Astrocyte of the spinal cord (primary cell): ENCODE measurements around the gene PACC1.
"Not testable (repeated sequence)": the region's sequence is repeated elsewhere in the genome, so short reads cannot be mapped to it uniquely, and the experiment has no call there.

Experiments used
- DNase-seq: peaks from one replicate; pipeline ENCODE4 v3.0.0; 2011; ENCODE audit warnings: low read depth, low spot score
- H3K4me3 ChIP-seq: 2 replicates; pipeline ENCODE4 v1.5.1; 2011; ENCODE audit warnings: low read depth, mild to moderate bottlenecking, low read length, moderate library complexity
- in situ Hi-C: cut with HindIII; loops from 2 replicates; pipeline ENCODE4 v1.10.0; 2017; ENCODE audit warnings: low sequenced_read_pairs
- TF ChIP-seq, protein P1 (sequence below): IDR thresholded peaks from 2 replicates; pipeline ENCODE4 v1.5.1; 2012; ENCODE audit warnings: low read depth, mild to moderate bottlenecking, low read length, inconsistent platforms

PACC1 gene

GRCh38 chr1:212344905-212345304 lies 69.8 kb downstream of the PACC1 start:
- no peak overlapping the region for H3K4me3 ChIP-seq
- in situ Hi-C loops: no loop called here
- no peak for DNase-seq
- TF ChIP-seq, protein P1, sequence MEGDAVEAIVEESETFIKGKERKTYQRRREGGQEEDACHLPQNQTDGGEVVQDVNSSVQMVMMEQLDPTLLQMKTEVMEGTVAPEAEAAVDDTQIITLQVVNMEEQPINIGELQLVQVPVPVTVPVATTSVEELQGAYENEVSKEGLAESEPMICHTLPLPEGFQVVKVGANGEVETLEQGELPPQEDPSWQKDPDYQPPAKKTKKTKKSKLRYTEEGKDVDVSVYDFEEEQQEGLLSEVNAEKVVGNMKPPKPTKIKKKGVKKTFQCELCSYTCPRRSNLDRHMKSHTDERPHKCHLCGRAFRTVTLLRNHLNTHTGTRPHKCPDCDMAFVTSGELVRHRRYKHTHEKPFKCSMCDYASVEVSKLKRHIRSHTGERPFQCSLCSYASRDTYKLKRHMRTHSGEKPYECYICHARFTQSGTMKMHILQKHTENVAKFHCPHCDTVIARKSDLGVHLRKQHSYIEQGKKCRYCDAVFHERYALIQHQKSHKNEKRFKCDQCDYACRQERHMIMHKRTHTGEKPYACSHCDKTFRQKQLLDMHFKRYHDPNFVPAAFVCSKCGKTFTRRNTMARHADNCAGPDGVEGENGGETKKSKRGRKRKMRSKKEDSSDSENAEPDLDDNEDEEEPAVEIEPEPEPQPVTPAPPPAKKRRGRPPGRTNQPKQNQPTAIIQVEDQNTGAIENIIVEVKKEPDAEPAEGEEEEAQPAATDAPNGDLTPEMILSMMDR: no peak

DNA sequence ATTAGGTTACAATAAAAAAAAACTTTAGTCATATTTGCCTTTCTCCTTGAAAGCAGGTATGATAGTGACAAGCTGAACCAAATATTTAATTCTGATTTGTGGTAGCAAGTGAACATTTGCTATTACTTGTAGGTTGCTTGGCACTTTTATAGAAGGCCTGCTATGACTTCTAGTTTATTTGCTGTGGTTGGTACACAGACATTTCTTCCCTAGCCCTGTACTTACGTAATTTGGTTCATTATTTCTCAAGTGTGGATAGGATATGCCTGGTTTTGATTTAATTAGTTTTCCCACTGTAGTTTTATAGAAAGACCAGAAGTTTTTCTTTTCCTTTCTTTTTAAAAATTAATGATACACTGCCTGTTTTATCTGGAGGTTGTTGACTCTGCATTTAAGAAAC lies 73.6 kb downstream of the PACC1 start:
- in situ Hi-C loops: no loop called here
- TF ChIP-seq, protein P1: no peak
- DNase-seq: no peak
- no peak overlapping the region for H3K4me3 ChIP-seq

- DNase-seq: no peak
- no peak overlapping the region for H3K4me3 ChIP-seq
- TF ChIP-seq, protein P1: no peak
- in situ Hi-C loops: no loop called here
These were observed 85.6 kb downstream of the PACC1 start for GRCh38 chr1:212329105-212329504.

GRCh38 chr1:212328248-212328647 lies 86.4 kb downstream of the PACC1 start:
- TF ChIP-seq, protein P1: no peak
- no peak overlapping the region for H3K4me3 ChIP-seq
- in situ Hi-C loops: no loop called here
- DNase-seq: no peak

DNA sequence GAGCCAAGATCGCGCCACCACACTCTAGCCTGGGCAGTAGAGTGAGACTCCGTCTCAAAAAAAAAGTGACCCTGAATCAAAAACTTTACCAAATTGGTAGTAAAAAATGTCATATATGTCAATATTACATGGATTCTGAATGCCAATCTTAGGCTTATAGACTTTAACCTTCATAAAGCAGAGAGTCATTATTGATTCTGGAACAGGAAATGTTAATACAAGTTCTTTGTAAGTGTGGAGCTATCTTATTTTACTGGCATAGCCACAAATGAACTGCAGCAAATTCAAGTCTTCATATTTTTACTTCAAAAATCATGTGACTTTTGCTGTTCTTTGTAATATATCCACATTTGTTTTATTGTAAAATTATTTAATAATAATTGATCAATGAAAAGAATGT lies 88.1 kb downstream of the PACC1 start:
- DNase-seq: no peak
- TF ChIP-seq, protein P1: no peak
- in situ Hi-C loops: no loop called here
- H3K4me3 ChIP-seq: no peak overlapping the region

- in situ Hi-C loops: no loop called here
- H3K4me3 ChIP-seq: no peak overlapping the region
- TF ChIP-seq, protein P1: no peak
- DNase-seq: no peak
These were observed 91.6 kb downstream of the PACC1 start for GRCh38 chr1:212323066-212323465.

DNA sequence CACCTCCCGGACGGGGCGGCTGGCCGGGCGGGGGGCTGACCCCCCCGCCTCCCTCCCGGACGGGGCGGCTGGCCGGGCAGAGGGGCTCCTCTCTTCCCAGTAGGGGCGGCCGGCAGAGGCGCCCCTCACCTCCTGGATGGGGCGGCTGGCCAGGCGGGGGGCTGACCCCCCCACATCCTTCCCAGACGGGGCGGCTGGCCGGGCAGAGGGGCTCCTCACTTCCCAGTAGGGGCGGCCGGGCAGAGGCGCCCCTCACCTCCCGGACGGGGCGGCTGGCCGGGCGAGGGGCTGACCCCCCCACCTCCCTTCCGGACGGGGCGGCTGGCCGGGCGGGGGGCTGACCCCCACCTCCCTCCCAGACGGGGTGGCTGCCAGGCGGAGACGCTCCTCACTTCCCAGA lies 93.7 kb downstream of the PACC1 start:
- in situ Hi-C loops, DNase-seq, H3K4me3 ChIP-seq: not testable (repeated sequence)
